ENCODE measurements around the gene TTC3.

GRCh38 chr21:37207441-37208009 is 134.5 kb downstream of the TTC3 start:
- no peak for TF ChIP-seq CTCF (IDR thresholded peaks at IDR 0.05)
- no peak for TF ChIP-seq EZH2 (IDR thresholded peaks at IDR 0.05; ENCODE audit: borderline replicate concordance, insufficient read depth, low read depth, low read length, poor library complexity, severe bottlenecking)

All from B cell (primary cell).